Peyer's patch (tissue), 4 donors: ENCODE data around the gene FBLN5. TPM values are rescaled to one million over a fixed set of nuclear protein-coding genes. Genes with fewer than 3 reads are reported as not detected.
"Not testable (repeated sequence)": the region's sequence is repeated elsewhere in the genome, so short reads cannot be mapped to it uniquely, and the experiment has no call there.

ENCODE experiments used
- DNase-seq, 3 donors: peaks; one replicate each; pipeline ENCODE4 v3.0.0-alpha.2; 2017 to 2019
- H3K27ac ChIP-seq, 4 donors: fragments of 200-600 bp; sonication (generic); one replicate each; pipeline ENCODE4 v1.5.1; 2016 to 2019
- H3K27me3 ChIP-seq, 2 donors: fragments of 200-600 bp; sonication (generic); one replicate each; pipeline ENCODE4 v1.5.1; 2019
- H3K36me3 ChIP-seq, 3 donors: fragments of 200-600 bp; sonication (generic); one replicate each; pipeline ENCODE4 v1.5.1; 2016 to 2019
- H3K4me1 ChIP-seq, 4 donors: fragments of 200-600 bp; sonication (generic); one replicate each; pipeline ENCODE4 v1.5.1; 2016 to 2019
- H3K4me3 ChIP-seq, 4 donors: fragments of 200-600 bp; sonication (generic); 1 replicate in 3 of 4; 2 replicates in 1 of 4; pipeline ENCODE4 v1.5.1; 2016 to 2019; ENCODE audit warnings: mild to moderate bottlenecking in 1 of 4
- H3K9me3 ChIP-seq, 4 donors: fragments of 200-600 bp; sonication (generic); one replicate each; pipeline ENCODE4 v1.5.1; 2016 to 2019; ENCODE audit warnings: mild to moderate bottlenecking in 1 of 4
- POLR2A ChIP-seq, 2 donors: fragments of 450-650 bp; IDR thresholded peaks; one replicate each; pipeline ENCODE4 v1.5.1; 2017; ENCODE audit warnings: antibody characterized with exemption in 2 of 2, mild to moderate bottlenecking in 2 of 2, moderate library complexity in 2 of 2
- total RNA-seq, 4 donors: library from RNA; depleted of rRNA; stranded (reverse); fragments of >200 nt; gene quantifications; one replicate each; pipeline ENCODE4 v1.1.0, GENCODE V29; 2016
- TF ChIP-seq, protein P1 (sequence below), 6 experiments: fragments of 450-650 bp in 4 of 6; fragments of 200-600 bp in 2 of 6; sonication (generic) in 1 of 6; IDR thresholded peaks; one replicate each; pipeline ENCODE4 v1.5.1; 2017 to 2019; ENCODE audit warnings: antibody characterized with exemption in 6 of 6, mild to moderate bottlenecking in 3 of 6, moderate library complexity in 1 of 6

Gene FBLN5
- total RNA-seq, 4 donors from 2014 or later, result 30.5 to 61.1 (median 51.2) TPM

DNA sequence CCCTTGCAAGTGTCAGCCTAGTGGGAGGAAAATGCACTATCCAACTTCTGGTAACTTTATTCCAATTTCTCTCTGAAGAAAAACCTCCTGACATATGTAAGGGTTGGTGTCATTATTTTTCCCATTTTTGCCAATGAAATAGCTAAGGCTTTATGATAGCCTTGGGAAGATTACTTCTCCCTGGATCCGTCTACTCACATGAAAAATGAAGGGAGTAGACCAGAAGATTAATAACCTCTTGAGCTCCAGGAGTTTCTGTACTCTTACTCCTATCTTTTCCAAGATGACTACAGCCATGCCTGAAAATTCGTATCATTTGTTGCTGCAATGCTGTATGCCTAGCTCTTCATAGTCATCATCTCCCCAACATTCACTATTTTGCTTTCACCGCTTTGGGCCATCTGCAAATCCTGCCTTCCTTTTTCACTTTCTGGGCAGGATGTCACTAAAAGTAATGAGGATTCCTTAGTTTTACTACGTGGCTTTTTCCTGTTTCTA, 98.9 kb downstream of the FBLN5 start:
- H3K27me3 ChIP-seq, result no peaks in the 10 kb centered on the region
- H3K27ac ChIP-seq, result no peak overlapping the region
- no peaks in the 10 kb centered on the region for H3K4me1 ChIP-seq
- H3K4me3 ChIP-seq, result no peak overlapping the region
- no peaks in the 10 kb centered on the region for H3K9me3 ChIP-seq
- H3K36me3 ChIP-seq, result no peaks in the 10 kb centered on the region
- DNase-seq, result no peak
- no peak for TF ChIP-seq POLR2A (IDR thresholded peaks at IDR 0.05)
- TF ChIP-seq, protein P1, sequence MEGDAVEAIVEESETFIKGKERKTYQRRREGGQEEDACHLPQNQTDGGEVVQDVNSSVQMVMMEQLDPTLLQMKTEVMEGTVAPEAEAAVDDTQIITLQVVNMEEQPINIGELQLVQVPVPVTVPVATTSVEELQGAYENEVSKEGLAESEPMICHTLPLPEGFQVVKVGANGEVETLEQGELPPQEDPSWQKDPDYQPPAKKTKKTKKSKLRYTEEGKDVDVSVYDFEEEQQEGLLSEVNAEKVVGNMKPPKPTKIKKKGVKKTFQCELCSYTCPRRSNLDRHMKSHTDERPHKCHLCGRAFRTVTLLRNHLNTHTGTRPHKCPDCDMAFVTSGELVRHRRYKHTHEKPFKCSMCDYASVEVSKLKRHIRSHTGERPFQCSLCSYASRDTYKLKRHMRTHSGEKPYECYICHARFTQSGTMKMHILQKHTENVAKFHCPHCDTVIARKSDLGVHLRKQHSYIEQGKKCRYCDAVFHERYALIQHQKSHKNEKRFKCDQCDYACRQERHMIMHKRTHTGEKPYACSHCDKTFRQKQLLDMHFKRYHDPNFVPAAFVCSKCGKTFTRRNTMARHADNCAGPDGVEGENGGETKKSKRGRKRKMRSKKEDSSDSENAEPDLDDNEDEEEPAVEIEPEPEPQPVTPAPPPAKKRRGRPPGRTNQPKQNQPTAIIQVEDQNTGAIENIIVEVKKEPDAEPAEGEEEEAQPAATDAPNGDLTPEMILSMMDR (IDR thresholded peaks at IDR 0.05), result no peak

DNA sequence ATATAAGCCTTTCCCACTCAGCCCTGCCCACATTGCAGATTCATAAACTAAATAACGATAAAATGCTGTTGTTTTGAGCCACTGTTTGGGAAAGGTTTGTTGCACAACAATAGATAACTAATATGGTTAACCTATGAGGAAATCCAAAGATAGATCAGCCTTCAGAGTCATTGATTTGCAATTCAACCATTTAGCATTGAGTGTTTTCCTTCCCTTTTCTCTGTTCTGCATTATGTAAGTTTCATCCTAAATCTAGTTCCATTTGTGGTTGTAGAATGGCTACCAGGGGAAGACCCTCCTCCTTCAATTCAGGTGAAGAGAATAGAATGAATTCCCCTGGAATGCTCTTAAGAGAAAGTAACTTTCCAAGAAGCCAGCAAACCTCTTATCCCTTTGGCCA, 99.8 kb downstream of the FBLN5 start:
- Histone ChIP-seq H3K36me3 (no peaks in the 10 kb centered on the region), H3K9me3 (no peaks in the 10 kb centered on the region), H3K27ac (no peak overlapping the region), H3K27me3 (no peaks in the 10 kb centered on the region), H3K4me1 (no peaks in the 10 kb centered on the region), H3K4me3 (no peak overlapping the region)
- no peak for TF ChIP-seq POLR2A (IDR thresholded peaks at IDR 0.05)
- TF ChIP-seq, protein P1 (IDR thresholded peaks at IDR 0.05), result no peak
- no peak for DNase-seq

DNA sequence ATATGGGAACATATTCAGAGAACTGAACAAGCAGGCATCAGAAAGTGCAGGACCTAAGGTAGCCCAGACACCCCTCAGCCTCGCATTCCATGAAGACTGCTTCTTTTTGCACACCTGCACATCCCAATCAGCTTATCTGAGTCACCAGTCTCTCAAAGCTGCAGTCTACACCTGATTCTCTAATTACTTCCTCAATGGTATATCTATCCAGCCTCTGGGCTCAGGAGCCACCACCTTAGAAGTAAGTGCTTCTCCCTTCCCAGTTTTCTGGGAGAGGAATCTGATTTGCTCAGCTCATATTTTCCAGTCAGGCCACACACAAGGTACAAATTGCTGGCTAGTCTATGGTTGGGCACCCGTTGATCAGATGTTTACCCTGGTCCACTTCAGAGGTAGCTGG, 101.8 kb downstream of the FBLN5 start:
- no peak for DNase-seq
- H3K27ac ChIP-seq, result no peak overlapping the region
- H3K27me3 ChIP-seq, result no peaks in the 10 kb centered on the region
- H3K4me1 ChIP-seq, result no peaks in the 10 kb centered on the region
- no peaks in the 10 kb centered on the region for H3K36me3 ChIP-seq
- no peaks in the 10 kb centered on the region for H3K9me3 ChIP-seq
- TF ChIP-seq, protein P1 (IDR thresholded peaks at IDR 0.05), result no peak
- no peak overlapping the region for H3K4me3 ChIP-seq

DNA sequence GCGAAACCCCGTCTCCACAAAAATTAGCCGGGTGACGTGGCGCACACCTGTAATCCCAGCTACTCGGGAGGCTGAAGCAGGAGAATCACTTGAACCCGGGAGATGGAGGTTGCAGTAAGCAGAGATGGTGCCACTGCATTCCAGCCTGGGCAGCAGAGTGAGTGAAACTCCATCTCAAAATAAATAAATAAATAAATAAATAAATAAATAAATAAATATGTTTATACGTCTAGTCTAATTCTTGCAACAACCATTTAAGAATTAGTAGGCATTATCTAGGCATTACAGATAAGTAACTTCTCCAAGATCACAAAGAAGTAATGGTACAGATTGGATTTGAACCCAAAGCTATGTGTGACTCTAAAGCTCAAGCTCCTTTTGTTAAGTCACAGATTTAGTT, 102.4 kb downstream of the FBLN5 start:
- DNase-seq, H3K9me3 ChIP-seq: not testable (repeated sequence)

DNA sequence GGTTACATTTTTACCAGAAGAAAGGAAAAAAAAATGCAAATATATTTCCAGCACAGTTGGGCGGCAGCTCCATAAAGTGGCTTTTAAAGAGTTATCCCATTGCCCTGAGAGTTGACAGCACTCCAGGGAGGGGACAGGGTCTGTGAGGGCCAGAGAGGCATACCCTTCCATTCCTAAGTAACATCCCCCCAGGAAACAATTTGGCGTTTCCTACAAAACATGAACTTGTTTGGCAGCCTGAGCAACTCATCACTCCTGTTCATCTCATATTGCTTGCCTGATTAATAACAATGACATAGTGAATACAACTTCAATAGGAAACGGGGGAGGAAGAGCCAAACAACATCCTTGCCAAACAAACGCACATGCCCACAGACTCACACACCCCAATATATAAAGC, 103.5 kb downstream of the FBLN5 start:
- TF ChIP-seq POLR2A (IDR thresholded peaks at IDR 0.05), result no peak
- TF ChIP-seq, protein P1 (IDR thresholded peaks at IDR 0.05), result no peak
- H3K9me3 ChIP-seq, result no peaks in the 10 kb centered on the region

More for the DNA sequence above, 102.4 kb downstream of the FBLN5 start:
- H3K27ac ChIP-seq, H3K4me1 ChIP-seq, H3K4me3 ChIP-seq, H3K36me3 ChIP-seq, H3K27me3 ChIP-seq: not testable (repeated sequence)

DNA sequence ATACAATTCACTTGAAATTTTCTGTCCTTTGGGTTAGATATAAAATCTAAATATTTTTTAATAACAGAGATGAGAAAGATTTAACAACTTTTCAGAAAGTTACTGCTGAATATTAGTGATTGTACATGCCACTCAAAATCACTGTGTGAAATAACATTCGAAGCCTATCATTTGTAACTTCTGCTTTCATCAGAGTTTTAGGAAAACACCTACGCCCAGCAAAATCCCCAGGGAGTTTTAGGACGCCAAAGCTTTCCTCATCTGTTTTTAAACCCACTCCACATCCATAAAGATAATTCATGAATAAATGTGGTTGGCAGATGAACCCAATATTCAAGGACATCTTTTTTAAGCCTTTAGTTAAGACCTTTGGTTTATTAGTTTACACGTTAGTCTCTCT, 104.1 kb downstream of the FBLN5 start:
- no peaks in the 10 kb centered on the region for H3K4me1 ChIP-seq
- H3K36me3 ChIP-seq, result no peaks in the 10 kb centered on the region
- no peaks in the 10 kb centered on the region for H3K9me3 ChIP-seq
- no peak overlapping the region for H3K4me3 ChIP-seq
- no peak overlapping the region for H3K27ac ChIP-seq
- DNase-seq, result no peak
- H3K27me3 ChIP-seq, result no peaks in the 10 kb centered on the region
- TF ChIP-seq POLR2A (IDR thresholded peaks at IDR 0.05), result no peak
- TF ChIP-seq, protein P1 (IDR thresholded peaks at IDR 0.05), result no peak

More for the DNA sequence above, 103.5 kb downstream of the FBLN5 start:
- Histone ChIP-seq H3K27ac (no peak overlapping the region), H3K4me1 (no peaks in the 10 kb centered on the region), H3K4me3 (no peak overlapping the region), H3K27me3 (no peaks in the 10 kb centered on the region), H3K36me3 (no peaks in the 10 kb centered on the region)
- DNase-seq, result no peak
